ENCODE data around the gene GJA1.
"Not testable (repeated sequence)": the region's sequence is repeated elsewhere in the genome, so short reads cannot be mapped to it uniquely, and the experiment has no call there.

Gene GJA1

GRCh38 chr6:121447746-121448145 lies 12.3 kb downstream of the GJA1 start:
- H3K4me3 Mint-ChIP-seq; H3K36me3 Mint-ChIP-seq; H3K27ac Mint-ChIP-seq; H3K4me1 Mint-ChIP-seq (ENCODE audit: low read depth); H3K9me3 Mint-ChIP-seq (ENCODE audit: low read depth); H3K27me3 Mint-ChIP-seq: not testable (repeated sequence)

- not testable (repeated sequence) for H3K4me1 Mint-ChIP-seq (ENCODE audit: low read depth); H3K27ac Mint-ChIP-seq; H3K4me3 Mint-ChIP-seq; H3K36me3 Mint-ChIP-seq; H3K27me3 Mint-ChIP-seq; H3K9me3 Mint-ChIP-seq (ENCODE audit: low read depth)
Observed at GRCh38 chr6:121448528-121448927, 13.1 kb downstream of the GJA1 start.

GRCh38 chr6:121449331-121449730 lies 13.9 kb downstream of the GJA1 start:
- no peaks in the 10 kb centered on the region for H3K4me1 Mint-ChIP-seq (ENCODE audit: low read depth)
- no peaks in the 10 kb centered on the region for H3K36me3 Mint-ChIP-seq
- H3K4me3 Mint-ChIP-seq = no peak overlapping the region
- H3K27ac Mint-ChIP-seq = no peak overlapping the region
- peaks cover 2% of the 10 kb centered on the region for H3K27me3 Mint-ChIP-seq
- H3K9me3 Mint-ChIP-seq (ENCODE audit: low read depth) = no peaks in the 10 kb centered on the region

GRCh38 chr6:121450242-121450641 lies 14.8 kb downstream of the GJA1 start:
- Mint-ChIP-seq H3K9me3 (ENCODE audit: low read depth) (no peaks in the 10 kb centered on the region), H3K4me1 (ENCODE audit: low read depth) (no peaks in the 10 kb centered on the region), H3K27ac (no peak overlapping the region), H3K27me3 (peaks cover 2% of the 10 kb centered on the region), H3K4me3 (no peak overlapping the region), H3K36me3 (no peaks in the 10 kb centered on the region)

GRCh38 chr6:121451250-121451649 lies 15.8 kb downstream of the GJA1 start:
- Mint-ChIP-seq H3K36me3 (no peaks in the 10 kb centered on the region), H3K9me3 (ENCODE audit: low read depth) (no peaks in the 10 kb centered on the region), H3K4me1 (ENCODE audit: low read depth) (no peaks in the 10 kb centered on the region), H3K27ac (no peak overlapping the region), H3K27me3 (peaks cover 2% of the 10 kb centered on the region), H3K4me3 (no peak overlapping the region)

GRCh38 chr6:121453191-121453590 lies 17.7 kb downstream of the GJA1 start:
- H3K27ac Mint-ChIP-seq = no peak overlapping the region

GRCh38 chr6:121460170-121460569 lies 24.7 kb downstream of the GJA1 start:
- no peaks in the 10 kb centered on the region for H3K27me3 Mint-ChIP-seq
- H3K9me3 Mint-ChIP-seq (ENCODE audit: low read depth) = no peaks in the 10 kb centered on the region
- H3K4me1 Mint-ChIP-seq (ENCODE audit: low read depth) = no peaks in the 10 kb centered on the region
- H3K36me3 Mint-ChIP-seq = no peaks in the 10 kb centered on the region
- H3K27ac Mint-ChIP-seq = no peak overlapping the region
- H3K4me3 Mint-ChIP-seq = no peak overlapping the region

More at GRCh38 chr6:121453191-121453590, 17.7 kb downstream of the GJA1 start:
- no peaks in the 10 kb centered on the region for H3K36me3 Mint-ChIP-seq
- H3K4me1 Mint-ChIP-seq (ENCODE audit: low read depth) = no peaks in the 10 kb centered on the region
- H3K9me3 Mint-ChIP-seq (ENCODE audit: low read depth) = no peaks in the 10 kb centered on the region
- H3K4me3 Mint-ChIP-seq = no peak overlapping the region
- no peaks in the 10 kb centered on the region for H3K27me3 Mint-ChIP-seq

- Mint-ChIP-seq H3K4me3 (no peak overlapping the region), H3K36me3 (no peaks in the 10 kb centered on the region), H3K27ac (no peak overlapping the region), H3K9me3 (ENCODE audit: low read depth) (no peaks in the 10 kb centered on the region), H3K27me3 (no peaks in the 10 kb centered on the region), H3K4me1 (ENCODE audit: low read depth) (no peaks in the 10 kb centered on the region)
Observed at GRCh38 chr6:121463087-121463486, 27.6 kb downstream of the GJA1 start.

GRCh38 chr6:121465101-121465500 lies 29.7 kb downstream of the GJA1 start:
- Mint-ChIP-seq H3K4me3 (no peak overlapping the region), H3K9me3 (ENCODE audit: low read depth) (no peaks in the 10 kb centered on the region), H3K27me3 (no peaks in the 10 kb centered on the region), H3K4me1 (ENCODE audit: low read depth) (no peaks in the 10 kb centered on the region), H3K36me3 (no peaks in the 10 kb centered on the region), H3K27ac (no peak overlapping the region)

GRCh38 chr6:121479486-121480098 lies 44.1 kb downstream of the GJA1 start:
- Mint-ChIP-seq H3K27ac (no peak overlapping the region), H3K9me3 (ENCODE audit: low read depth) (no peaks in the 10 kb centered on the region), H3K4me1 (ENCODE audit: low read depth) (no peaks in the 10 kb centered on the region), H3K27me3 (no peaks in the 10 kb centered on the region), H3K4me3 (no peak overlapping the region), H3K36me3 (no peaks in the 10 kb centered on the region)

- Mint-ChIP-seq H3K4me3 (no peak overlapping the region), H3K9me3 (ENCODE audit: low read depth) (no peaks in the 10 kb centered on the region), H3K4me1 (ENCODE audit: low read depth) (no peaks in the 10 kb centered on the region), H3K27me3 (no peaks in the 10 kb centered on the region), H3K36me3 (no peaks in the 10 kb centered on the region), H3K27ac (no peak overlapping the region)
Observed at GRCh38 chr6:121480099-121480713, 44.8 kb downstream of the GJA1 start.

- H3K4me1 Mint-ChIP-seq (ENCODE audit: low read depth) = no peaks in the 10 kb centered on the region
- no peaks in the 10 kb centered on the region for H3K36me3 Mint-ChIP-seq
- H3K27ac Mint-ChIP-seq = no peak overlapping the region
- H3K4me3 Mint-ChIP-seq = no peak overlapping the region
- H3K27me3 Mint-ChIP-seq = peaks cover 2% of the 10 kb centered on the region
- no peaks in the 10 kb centered on the region for H3K9me3 Mint-ChIP-seq (ENCODE audit: low read depth)
Observed at GRCh38 chr6:121482004-121482693, 46.7 kb downstream of the GJA1 start.

- Mint-ChIP-seq H3K4me3 (no peak overlapping the region), H3K9me3 (ENCODE audit: low read depth) (no peaks in the 10 kb centered on the region), H3K36me3 (no peaks in the 10 kb centered on the region), H3K27ac (no peak overlapping the region), H3K4me1 (ENCODE audit: low read depth) (no peaks in the 10 kb centered on the region), H3K27me3 (peaks cover 2% of the 10 kb centered on the region)
Observed at GRCh38 chr6:121482751-121483150, 47.3 kb downstream of the GJA1 start.

GRCh38 chr6:121485359-121485811 lies 49.9 kb downstream of the GJA1 start:
- Mint-ChIP-seq H3K27me3 (peaks cover 2% of the 10 kb centered on the region), H3K4me3 (no peak overlapping the region), H3K36me3 (no peaks in the 10 kb centered on the region), H3K27ac (no peak overlapping the region), H3K4me1 (ENCODE audit: low read depth) (no peaks in the 10 kb centered on the region), H3K9me3 (ENCODE audit: low read depth) (no peaks in the 10 kb centered on the region)

- Mint-ChIP-seq H3K27me3 (no peaks in the 10 kb centered on the region), H3K4me3 (no peak overlapping the region), H3K4me1 (ENCODE audit: low read depth) (no peaks in the 10 kb centered on the region), H3K36me3 (no peaks in the 10 kb centered on the region), H3K27ac (no peak overlapping the region), H3K9me3 (ENCODE audit: low read depth) (no peaks in the 10 kb centered on the region)
Observed at GRCh38 chr6:121491576-121491975, 56.1 kb downstream of the GJA1 start.
